DMS79 treated with DMSO at 0.1 percent for 48 hours (cell line): ENCODE measurements around the gene MAML3.

Experiments
- DNase-seq: peaks from one replicate; lab custom pipeline; 2025; lab: John Stamatoyannopoulos, UW

MAML3 gene

GRCh38 chr4:140156529-140157171, 2.7 kb upstream of the MAML3 start:
- DNase-seq = no peak

GRCh38 chr4:140154572-140154891, 548 bp upstream of the MAML3 start:
- no peak for DNase-seq

GRCh38 chr4:140153419-140153717, 616 bp downstream of the MAML3 start:
- DNase-seq = no peak

GRCh38 chr4:140152751-140153418, 1.1 kb downstream of the MAML3 start:
- DNase-seq = peak; percentile 6

- DNase-seq = peak; percentile 56
These were observed 1.8 kb downstream of the MAML3 start for GRCh38 chr4:140152013-140152703.

DNA sequence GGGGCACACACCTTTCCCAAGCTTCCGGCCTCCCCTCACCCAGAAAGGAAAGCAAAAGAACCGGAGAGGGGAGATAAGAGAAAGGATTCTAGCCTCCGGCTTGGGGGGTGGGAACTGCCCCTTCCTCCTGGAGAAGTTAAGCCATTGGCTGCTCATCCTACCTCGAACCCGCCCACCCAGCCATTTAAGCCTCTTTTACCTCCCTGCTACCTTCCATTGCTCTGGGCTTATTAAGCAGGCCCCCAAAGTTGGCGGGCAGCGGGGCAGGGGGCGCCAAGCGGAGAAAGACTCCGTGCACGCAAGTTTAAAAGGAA, 2.3 kb downstream of the MAML3 start:
- peak; percentile 73 for DNase-seq

DNA sequence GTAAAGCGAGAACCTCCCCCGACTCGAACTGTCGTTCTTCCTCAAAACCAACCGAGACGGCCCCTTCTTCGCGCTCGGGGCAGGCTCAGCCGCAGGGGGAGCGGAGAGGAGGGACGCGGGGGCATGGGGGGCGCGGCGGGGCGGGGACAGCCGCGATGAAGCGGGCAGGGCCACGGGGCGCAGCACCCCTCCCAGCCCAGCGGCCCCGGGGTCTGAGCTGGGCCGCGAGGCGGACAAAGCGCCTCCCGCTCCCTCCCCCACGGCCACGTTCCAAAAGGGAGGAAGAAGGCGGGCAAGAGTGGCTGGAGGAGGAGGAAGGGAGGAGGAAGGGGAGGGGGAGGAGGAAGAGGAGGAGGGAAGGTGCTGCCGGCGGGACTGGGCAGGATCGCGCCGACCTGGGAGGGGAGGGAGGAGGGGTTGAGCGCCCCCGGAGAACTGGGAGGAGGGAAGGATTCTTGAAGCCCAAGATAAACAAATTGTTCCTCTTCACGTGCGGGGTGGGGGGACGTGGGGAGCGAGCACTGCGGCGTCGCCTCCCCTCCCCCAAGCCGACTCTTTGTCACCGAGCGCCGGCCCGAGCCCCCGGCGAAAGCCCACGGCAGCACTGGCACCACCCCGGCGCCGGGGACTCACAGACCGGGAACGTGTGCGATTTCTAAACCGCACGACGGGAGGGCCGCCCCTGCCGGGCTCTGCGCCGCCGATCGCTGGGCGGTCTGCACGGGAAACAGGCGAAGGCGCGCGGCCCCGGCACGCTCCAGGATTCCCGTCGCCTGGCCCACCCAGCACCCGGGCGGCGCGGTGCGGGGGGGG, 2.9 kb downstream of the MAML3 start:
- DNase-seq = peak; percentile 49

GRCh38 chr4:140150636-140150885, 3.4 kb downstream of the MAML3 start:
- DNase-seq = peak; percentile 49

GRCh38 chr4:140149846-140150635, 3.9 kb downstream of the MAML3 start:
- peak; percentile 37 for DNase-seq

- DNase-seq = no peak
These were observed 9.9 kb downstream of the MAML3 start for GRCh38 chr4:140144050-140144449.

- DNase-seq = peak; percentile 28
These were observed 12.7 kb downstream of the MAML3 start for GRCh38 chr4:140141210-140141835.

DNA sequence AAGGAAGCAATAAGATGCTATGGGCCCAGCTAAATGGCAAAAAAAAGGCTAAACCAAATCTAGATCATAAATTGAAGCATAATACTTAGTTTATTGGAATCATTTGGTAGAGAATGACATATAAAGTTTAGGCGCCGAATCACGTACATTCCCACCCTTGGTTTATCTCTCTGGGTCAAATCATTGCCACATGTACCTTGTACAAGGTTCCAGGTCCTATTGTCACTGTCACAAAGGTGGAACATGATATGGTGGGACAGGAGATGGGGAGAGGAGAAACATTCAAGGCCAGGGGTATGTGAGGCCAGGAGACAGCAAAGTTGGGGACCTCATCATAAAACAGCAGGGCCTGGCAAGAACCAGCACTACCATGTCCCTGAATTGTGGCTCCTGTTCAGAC, 13.4 kb downstream of the MAML3 start:
- no peak for DNase-seq

GRCh38 chr4:140138428-140138827, 15.6 kb downstream of the MAML3 start:
- no peak for DNase-seq

GRCh38 chr4:140137671-140138070, 16.3 kb downstream of the MAML3 start:
- DNase-seq = no peak

DNA sequence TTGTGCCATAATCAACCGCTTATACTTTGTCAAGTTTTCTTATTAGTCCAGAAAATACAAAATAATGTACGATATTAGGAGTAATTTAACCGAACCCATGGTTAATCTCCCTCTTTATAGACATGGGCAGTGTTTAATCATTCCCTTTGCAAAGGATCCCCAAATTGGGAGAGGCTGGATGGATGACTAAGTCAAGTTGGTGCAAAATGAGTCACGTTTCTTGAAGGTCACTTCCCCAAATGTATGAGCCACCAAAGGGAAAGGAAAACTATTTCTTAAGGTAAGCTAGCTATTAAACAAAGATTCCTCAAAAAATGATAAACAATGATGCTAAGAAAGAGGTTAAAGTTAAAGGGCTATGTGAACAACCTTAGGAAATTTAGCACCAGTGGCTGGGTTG, 17.5 kb downstream of the MAML3 start:
- no peak for DNase-seq

DNA sequence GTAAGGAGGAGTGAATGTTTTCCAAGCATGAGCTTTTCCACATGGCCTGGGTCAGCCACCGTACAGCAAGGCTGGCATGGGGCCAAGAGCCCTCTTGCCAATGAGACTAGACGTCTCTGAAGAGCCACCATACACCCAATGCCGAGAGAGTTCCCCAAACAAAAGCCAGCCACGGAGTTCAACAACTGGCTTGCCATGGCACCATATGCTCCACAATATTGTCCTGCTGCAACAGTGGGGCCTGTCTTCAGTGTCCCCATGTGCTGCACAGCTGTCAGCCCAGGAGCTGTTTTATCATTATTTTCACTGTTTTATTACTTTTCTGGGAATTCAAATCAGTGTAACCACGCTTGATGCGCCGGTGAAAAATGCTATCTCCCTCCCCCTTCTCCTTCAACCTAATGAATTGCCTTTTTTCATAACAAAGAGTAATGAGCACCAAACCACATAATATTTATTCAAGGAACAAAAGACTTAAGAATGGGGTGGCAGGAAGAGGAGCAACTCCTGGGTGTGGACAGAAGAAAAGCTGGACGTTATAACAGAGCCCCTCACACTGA, 18.4 kb downstream of the MAML3 start:
- peak; percentile 45 for DNase-seq

- DNase-seq = no peak
These were observed 19.1 kb downstream of the MAML3 start for GRCh38 chr4:140134746-140135425.

DNA sequence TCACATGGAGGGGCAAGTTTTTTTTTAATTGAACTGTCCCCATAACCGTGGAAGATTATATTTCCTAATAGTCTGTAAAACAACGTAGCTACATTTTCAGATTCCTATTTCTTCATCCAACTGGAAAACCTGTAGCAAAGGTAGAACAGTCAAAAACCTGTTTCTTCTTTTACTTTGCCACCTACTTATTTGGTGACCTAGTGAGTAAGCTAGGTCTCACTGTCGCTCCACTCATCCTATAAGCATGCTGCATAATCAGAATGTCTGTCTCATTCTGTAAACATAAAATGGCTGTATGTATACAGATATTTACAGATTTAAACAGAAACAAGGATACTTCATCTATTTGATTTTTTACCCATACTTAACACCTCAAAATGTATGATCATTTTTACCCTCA, 20.4 kb downstream of the MAML3 start:
- no peak for DNase-seq

- no peak for DNase-seq
These were observed 22.2 kb downstream of the MAML3 start for GRCh38 chr4:140131675-140132229.

DNA sequence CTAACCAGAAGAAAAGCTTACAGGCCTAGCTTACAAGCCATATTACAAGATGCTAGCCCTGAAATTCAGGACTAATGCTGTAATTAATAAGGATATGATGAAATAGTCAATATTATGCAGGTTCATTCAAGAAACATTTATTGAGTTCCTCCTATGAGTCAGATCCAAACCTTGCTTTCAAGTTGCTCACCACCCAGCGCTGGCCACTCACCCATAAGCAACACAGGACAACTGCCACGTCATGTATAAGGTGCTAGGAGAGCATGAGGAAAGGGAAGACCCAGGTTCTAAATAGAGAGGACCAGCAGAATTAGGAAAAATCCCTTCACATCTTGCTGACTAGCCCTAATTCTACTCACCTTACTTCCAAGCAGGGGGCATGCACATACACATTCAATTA, 23.3 kb downstream of the MAML3 start:
- DNase-seq = no peak

- DNase-seq = no peak
These were observed 26.6 kb downstream of the MAML3 start for GRCh38 chr4:140127422-140127821.
